ENCODE results near the gene SLC9A9. TPM values are rescaled to one million over a fixed set of nuclear protein-coding genes. Genes with fewer than 3 reads are reported as not detected.
A peak's percentile ranks its signal among the peaks of the same experiment; 100 is the strongest.

SLC9A9 gene
- total RNA-seq, 1 experiment from 2014 or later, result 0.45 TPM

GRCh38 chr3:143650120-143650519, 198.1 kb downstream of the SLC9A9 start:
- DNase-seq (ENCODE audit: low read depth, low spot score), result no peak
- in situ Hi-C loops (cut with HindIII; ENCODE audit: low pct_unique_long_range_greater_than_20kb, low sequenced_read_pairs), result no loop called here

- in situ Hi-C loops (cut with HindIII; ENCODE audit: low pct_unique_long_range_greater_than_20kb, low sequenced_read_pairs), result no loop called here
Observed at GRCh38 chr3:143648708-143649107, 199.6 kb downstream of the SLC9A9 start.

GRCh38 chr3:143648218-143648617, 200.1 kb downstream of the SLC9A9 start:
- peak; percentile 44 for DNase-seq (ENCODE audit: low read depth, low spot score)
- in situ Hi-C loops (cut with HindIII; ENCODE audit: low pct_unique_long_range_greater_than_20kb, low sequenced_read_pairs), result no loop called here

More at GRCh38 chr3:143648708-143649107, 199.6 kb downstream of the SLC9A9 start:
- peak; percentile 69 for DNase-seq (ENCODE audit: low read depth, low spot score)

- in situ Hi-C loops (cut with HindIII; ENCODE audit: low pct_unique_long_range_greater_than_20kb, low sequenced_read_pairs), result no loop called here
- DNase-seq (ENCODE audit: low read depth, low spot score), result peak; percentile 75
Observed at GRCh38 chr3:143644370-143645089, 203.7 kb downstream of the SLC9A9 start.

- in situ Hi-C loops (cut with HindIII; ENCODE audit: low pct_unique_long_range_greater_than_20kb, low sequenced_read_pairs), result no loop called here
- DNase-seq (ENCODE audit: low read depth, low spot score), result no peak
Observed at GRCh38 chr3:143643905-143644304, 204.4 kb downstream of the SLC9A9 start.

- no peak for DNase-seq (ENCODE audit: low read depth, low spot score)
- in situ Hi-C loops (cut with HindIII; ENCODE audit: low pct_unique_long_range_greater_than_20kb, low sequenced_read_pairs), result no loop called here
Observed at GRCh38 chr3:143640774-143641173, 207.5 kb downstream of the SLC9A9 start.

GRCh38 chr3:143637133-143637532, 211.1 kb downstream of the SLC9A9 start:
- in situ Hi-C loops (cut with HindIII; ENCODE audit: low pct_unique_long_range_greater_than_20kb, low sequenced_read_pairs), result no loop called here
- DNase-seq (ENCODE audit: low read depth, low spot score), result no peak

GRCh38 chr3:143634991-143635390, 213.3 kb downstream of the SLC9A9 start:
- no peak for DNase-seq (ENCODE audit: low read depth, low spot score)
- in situ Hi-C loops (cut with HindIII; ENCODE audit: low pct_unique_long_range_greater_than_20kb, low sequenced_read_pairs), result no loop called here

- in situ Hi-C loops (cut with HindIII; ENCODE audit: low pct_unique_long_range_greater_than_20kb, low sequenced_read_pairs), result no loop called here
- DNase-seq (ENCODE audit: low read depth, low spot score), result no peak
Observed at GRCh38 chr3:143634427-143634826, 213.8 kb downstream of the SLC9A9 start.

GRCh38 chr3:143633816-143634215, 214.5 kb downstream of the SLC9A9 start:
- in situ Hi-C loops (cut with HindIII; ENCODE audit: low pct_unique_long_range_greater_than_20kb, low sequenced_read_pairs), result no loop called here
- no peak for DNase-seq (ENCODE audit: low read depth, low spot score)

- in situ Hi-C loops (cut with HindIII; ENCODE audit: low pct_unique_long_range_greater_than_20kb, low sequenced_read_pairs), result no loop called here
- no peak for DNase-seq (ENCODE audit: low read depth, low spot score)
Observed at GRCh38 chr3:143629726-143630125, 218.5 kb downstream of the SLC9A9 start.

- in situ Hi-C loops (cut with HindIII; ENCODE audit: low pct_unique_long_range_greater_than_20kb, low sequenced_read_pairs), result no loop called here
- no peak for DNase-seq (ENCODE audit: low read depth, low spot score)
Observed at GRCh38 chr3:143628971-143629370, 219.3 kb downstream of the SLC9A9 start.

GRCh38 chr3:143627336-143627735, 220.9 kb downstream of the SLC9A9 start:
- in situ Hi-C loops (cut with HindIII; ENCODE audit: low pct_unique_long_range_greater_than_20kb, low sequenced_read_pairs), result no loop called here
- no peak for DNase-seq (ENCODE audit: low read depth, low spot score)

- no peak for DNase-seq (ENCODE audit: low read depth, low spot score)
- in situ Hi-C loops (cut with HindIII; ENCODE audit: low pct_unique_long_range_greater_than_20kb, low sequenced_read_pairs), result no loop called here
Observed at GRCh38 chr3:143619231-143619630, 229.0 kb downstream of the SLC9A9 start.

- no peak for DNase-seq (ENCODE audit: low read depth, low spot score)
- in situ Hi-C loops (cut with HindIII; ENCODE audit: low pct_unique_long_range_greater_than_20kb, low sequenced_read_pairs), result no loop called here
Observed at GRCh38 chr3:143617050-143617449, 231.2 kb downstream of the SLC9A9 start.

GRCh38 chr3:143613226-143613625, 235.0 kb downstream of the SLC9A9 start:
- in situ Hi-C loops (cut with HindIII; ENCODE audit: low pct_unique_long_range_greater_than_20kb, low sequenced_read_pairs), result no loop called here
- no peak for DNase-seq (ENCODE audit: low read depth, low spot score)

- in situ Hi-C loops (cut with HindIII; ENCODE audit: low pct_unique_long_range_greater_than_20kb, low sequenced_read_pairs), result no loop called here
- no peak for DNase-seq (ENCODE audit: low read depth, low spot score)
Observed at GRCh38 chr3:143612541-143612940, 235.7 kb downstream of the SLC9A9 start.

GRCh38 chr3:143608966-143609365, 239.3 kb downstream of the SLC9A9 start:
- in situ Hi-C loops (cut with HindIII; ENCODE audit: low pct_unique_long_range_greater_than_20kb, low sequenced_read_pairs), result no loop called here

GRCh38 chr3:143605233-143605950, 242.9 kb downstream of the SLC9A9 start:
- in situ Hi-C loops (cut with HindIII; ENCODE audit: low pct_unique_long_range_greater_than_20kb, low sequenced_read_pairs), result no loop called here
- DNase-seq (ENCODE audit: low read depth, low spot score), result no peak

More at GRCh38 chr3:143608966-143609365, 239.3 kb downstream of the SLC9A9 start:
- no peak for DNase-seq (ENCODE audit: low read depth, low spot score)
